22Rv1 (cell line): ENCODE results near the gene TSEN34.

Experiments
- CTCF ChIP-seq: fragments of 450-650 bp; IDR thresholded peaks from 2 replicates; pipeline ENCODE4 v1.5.1; 2017; ENCODE audit warnings: mild to moderate bottlenecking
- ZFX ChIP-seq: fragments of 450-650 bp; IDR thresholded peaks from 2 replicates; pipeline ENCODE4 v1.6.1; 2017; ENCODE audit warnings: antibody characterized with exemption, borderline replicate concordance

GRCh38 chr19:54216869-54217268, 25.8 kb downstream of the TSEN34 start:
- no peak for TF ChIP-seq CTCF
- no peak for TF ChIP-seq ZFX
